ENCODE results near the gene FAM236A. TPM values are rescaled to one million over a fixed set of nuclear protein-coding genes. Genes with fewer than 3 reads are reported as not detected.
"Not testable (repeated sequence)": the region's sequence is repeated elsewhere in the genome, so short reads cannot be mapped to it uniquely, and the experiment has no call there.

FAM236A gene
- not detected in 2 replicates for total RNA-seq

DNA sequence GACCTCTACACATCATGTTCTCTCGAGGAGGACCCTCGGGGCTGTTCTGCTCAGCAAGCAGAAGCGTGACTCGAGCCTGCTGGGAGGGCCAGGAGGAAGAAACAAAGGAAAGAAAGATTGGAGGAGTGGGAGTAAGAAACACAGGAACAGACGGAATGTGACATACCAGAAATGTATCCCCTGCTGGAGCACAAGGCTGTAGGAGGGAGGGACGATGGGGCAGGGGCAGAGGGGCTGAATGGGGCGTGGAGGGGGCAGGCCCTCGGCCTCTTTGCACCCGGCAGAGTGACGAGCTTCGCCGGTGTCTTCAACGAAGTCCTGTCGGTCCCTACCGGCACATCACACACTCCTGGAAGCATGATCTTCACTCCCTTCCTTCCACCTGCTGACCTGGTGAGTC is at the start of gene FAM236A:
TSS of gene FAM236A (plus strand) at position 301 of the 400 bp plus-strand sequence. CDS start at position 358, 57 bp downstream.
- H3K27ac Mint-ChIP-seq; H3K9me3 Mint-ChIP-seq; H3K4me1 Mint-ChIP-seq; H3K36me3 Mint-ChIP-seq (ENCODE audit: low read depth); H3K4me3 Mint-ChIP-seq; DNase-seq; H3K27me3 Mint-ChIP-seq; intact Hi-C loops (cut with micrococcal nuclease): not testable (repeated sequence)

DNA sequence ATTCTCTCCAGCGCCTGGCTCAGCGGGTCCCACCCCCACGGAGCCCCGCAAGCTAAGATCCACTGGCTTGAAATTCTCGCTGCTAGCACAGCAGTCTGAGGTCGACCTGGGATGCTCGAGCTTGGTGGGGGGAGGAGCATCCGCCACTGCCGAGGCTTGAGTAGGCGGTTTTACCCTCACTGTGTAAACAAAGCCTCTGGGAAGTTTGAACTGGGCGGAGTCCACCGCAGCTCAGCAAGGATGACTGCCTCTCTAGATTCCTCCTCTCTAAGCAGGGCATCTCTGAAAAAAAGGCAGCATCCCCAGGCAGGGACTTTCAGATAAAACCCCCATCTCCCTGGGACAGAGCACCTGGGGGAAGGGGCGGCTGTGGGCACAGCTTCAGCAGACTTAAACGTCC is 48.3 kb upstream of the FAM236A start:
- H3K36me3 Mint-ChIP-seq (ENCODE audit: low read depth); H3K4me1 Mint-ChIP-seq; H3K27me3 Mint-ChIP-seq; H3K4me3 Mint-ChIP-seq; intact Hi-C loops (cut with micrococcal nuclease); H3K9me3 Mint-ChIP-seq; DNase-seq; H3K27ac Mint-ChIP-seq: not testable (repeated sequence)

DNA sequence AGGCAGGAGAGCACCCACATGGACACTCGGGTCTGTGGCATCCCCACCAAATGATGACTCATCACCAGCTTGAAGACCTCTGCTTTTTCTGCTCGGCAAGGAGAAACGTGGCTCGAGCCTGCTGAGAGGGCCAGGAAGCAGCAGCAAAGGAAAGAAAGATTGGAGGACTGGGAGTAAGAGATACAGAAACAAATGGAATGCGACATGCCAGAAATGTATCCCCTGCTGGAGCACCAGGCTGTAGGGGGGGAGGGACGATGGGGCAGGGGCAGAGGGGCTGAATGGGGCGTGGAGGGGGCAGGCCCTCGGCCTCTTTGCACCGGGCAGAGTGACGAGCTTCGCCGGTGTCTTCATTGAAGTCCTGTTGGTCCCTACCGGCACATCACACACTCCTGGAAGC is 25.7 kb upstream of the FAM236A start, which contains the start of gene FAM236C:
TSS of gene FAM236C (plus strand) at position 301 of the 400 bp plus-strand sequence. CDS start 100 bp downstream, outside the sequence.
- H3K27me3 Mint-ChIP-seq; H3K36me3 Mint-ChIP-seq (ENCODE audit: low read depth); H3K4me3 Mint-ChIP-seq; H3K4me1 Mint-ChIP-seq; H3K27ac Mint-ChIP-seq; H3K9me3 Mint-ChIP-seq; DNase-seq; intact Hi-C loops (cut with micrococcal nuclease): not testable (repeated sequence)

DNA sequence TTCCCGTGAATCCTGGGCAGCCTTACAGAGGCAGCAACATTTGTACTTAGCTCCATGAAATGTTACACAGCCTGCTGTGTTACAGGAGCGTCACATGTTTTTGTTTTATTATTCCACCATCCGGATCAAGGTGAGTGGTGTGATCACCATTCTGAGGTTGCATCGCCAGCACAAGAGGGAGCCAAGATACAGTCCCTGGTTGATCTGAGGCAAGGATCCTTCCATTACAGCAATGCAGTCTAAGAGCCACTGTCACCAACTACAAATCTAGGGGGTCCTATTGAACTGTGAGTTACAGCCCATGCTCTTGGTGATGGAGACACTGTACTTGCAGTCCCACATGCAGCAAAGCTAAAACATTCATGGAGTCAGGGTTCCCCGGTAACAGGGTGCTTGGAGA is 21.9 kb upstream of the FAM236A start:
- intact Hi-C loops (cut with micrococcal nuclease); H3K4me3 Mint-ChIP-seq; H3K27me3 Mint-ChIP-seq; H3K27ac Mint-ChIP-seq; H3K9me3 Mint-ChIP-seq; H3K36me3 Mint-ChIP-seq (ENCODE audit: low read depth); DNase-seq; H3K4me1 Mint-ChIP-seq: not testable (repeated sequence)

DNA sequence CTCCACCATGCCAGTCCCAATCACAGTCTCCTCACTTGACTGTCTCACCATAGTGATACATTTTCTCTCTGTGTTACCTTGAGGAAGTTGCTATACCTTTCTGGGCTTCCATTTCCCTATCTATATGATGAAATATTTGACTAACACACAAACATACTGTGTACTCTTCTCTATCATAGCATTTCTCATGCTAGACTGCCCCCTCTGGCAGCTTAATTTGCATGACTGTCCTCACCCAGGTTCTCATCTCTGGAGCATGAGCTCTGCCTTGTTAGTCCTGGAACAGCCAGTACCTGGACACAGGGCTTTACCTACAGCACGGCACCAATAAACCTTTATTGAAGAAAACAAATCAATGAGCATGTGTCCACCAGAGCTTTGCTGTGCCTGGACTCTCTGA is 5.7 kb upstream of the FAM236A start:
- H3K9me3 Mint-ChIP-seq; H3K4me1 Mint-ChIP-seq; H3K4me3 Mint-ChIP-seq; H3K27ac Mint-ChIP-seq; intact Hi-C loops (cut with micrococcal nuclease); DNase-seq; H3K36me3 Mint-ChIP-seq (ENCODE audit: low read depth); H3K27me3 Mint-ChIP-seq: not testable (repeated sequence)

DNA sequence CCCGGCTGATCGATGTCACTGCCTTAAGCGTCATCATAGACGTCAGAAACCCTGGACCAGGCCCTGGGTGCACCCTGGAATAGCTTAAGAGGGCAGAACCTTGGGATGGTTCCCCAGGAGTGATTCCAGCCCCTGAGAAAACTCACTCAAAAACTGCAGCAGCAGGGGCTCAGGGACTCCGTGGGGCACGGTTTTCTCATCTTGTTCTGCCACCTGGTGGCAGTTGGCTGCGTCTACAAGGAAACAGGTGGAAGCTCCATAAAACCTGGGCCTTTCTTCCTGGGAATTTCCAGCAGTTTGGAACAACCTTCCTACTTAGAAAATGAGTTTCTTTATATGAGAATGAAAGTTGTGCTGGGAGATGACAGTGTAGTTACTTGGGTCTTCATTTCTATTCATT is 1.6 kb upstream of the FAM236A start:
- H3K9me3 Mint-ChIP-seq; H3K36me3 Mint-ChIP-seq (ENCODE audit: low read depth); H3K4me3 Mint-ChIP-seq; H3K27ac Mint-ChIP-seq; DNase-seq; H3K27me3 Mint-ChIP-seq; intact Hi-C loops (cut with micrococcal nuclease); H3K4me1 Mint-ChIP-seq: not testable (repeated sequence)

DNA sequence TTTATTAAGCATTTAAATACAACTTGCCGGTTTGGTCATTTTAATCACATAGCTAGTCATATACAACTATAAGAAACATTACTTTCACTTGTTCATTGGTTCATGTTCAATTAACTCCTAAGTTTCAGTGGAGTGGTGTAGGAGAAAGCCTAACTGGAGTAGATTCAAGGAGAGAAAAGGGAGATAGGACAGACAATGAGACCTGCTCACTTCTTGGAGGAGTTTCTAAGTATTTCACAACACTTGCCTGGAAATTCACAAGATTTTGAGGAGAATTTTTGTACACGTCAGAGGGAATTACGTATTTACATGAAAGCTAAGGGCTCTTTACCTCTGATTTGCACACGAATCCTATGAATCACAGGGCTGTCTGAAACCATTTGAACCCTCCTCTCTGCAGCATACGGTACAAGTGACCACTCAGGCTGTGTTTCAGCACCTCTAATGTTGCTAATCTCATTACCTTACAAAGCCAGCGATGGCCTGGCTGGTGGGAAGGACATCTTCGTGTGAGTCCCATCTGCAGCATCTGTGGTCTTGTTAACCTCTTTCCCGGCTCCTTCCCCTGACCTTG is 1.0 kb upstream of the FAM236A start:
- intact Hi-C loops (cut with micrococcal nuclease); H3K27ac Mint-ChIP-seq; H3K4me1 Mint-ChIP-seq; H3K36me3 Mint-ChIP-seq (ENCODE audit: low read depth); H3K27me3 Mint-ChIP-seq; H3K9me3 Mint-ChIP-seq; H3K4me3 Mint-ChIP-seq; DNase-seq: not testable (repeated sequence)

DNA sequence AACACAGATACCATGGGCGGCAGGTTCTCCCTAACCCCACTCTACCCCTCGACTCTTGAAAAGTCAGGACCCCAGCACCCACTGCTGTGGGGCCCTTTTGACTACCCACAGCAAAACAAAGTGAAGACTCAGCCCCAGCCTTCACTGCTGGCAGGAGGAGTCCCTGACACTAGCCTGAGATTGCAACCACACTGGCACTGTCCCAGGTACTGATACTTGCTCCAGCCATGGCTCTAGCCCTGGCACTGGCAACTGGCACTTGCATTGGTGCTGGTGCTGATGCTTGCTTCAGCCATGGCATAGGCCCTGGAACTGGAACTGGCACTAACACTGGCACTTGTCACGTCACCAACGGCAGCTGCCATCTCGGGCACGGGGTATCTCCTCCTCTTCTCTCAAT is 4.3 kb downstream of the FAM236A start:
- H3K36me3 Mint-ChIP-seq (ENCODE audit: low read depth); H3K4me3 Mint-ChIP-seq; intact Hi-C loops (cut with micrococcal nuclease); H3K4me1 Mint-ChIP-seq; H3K27ac Mint-ChIP-seq; DNase-seq; H3K9me3 Mint-ChIP-seq; H3K27me3 Mint-ChIP-seq: not testable (repeated sequence)

DNA sequence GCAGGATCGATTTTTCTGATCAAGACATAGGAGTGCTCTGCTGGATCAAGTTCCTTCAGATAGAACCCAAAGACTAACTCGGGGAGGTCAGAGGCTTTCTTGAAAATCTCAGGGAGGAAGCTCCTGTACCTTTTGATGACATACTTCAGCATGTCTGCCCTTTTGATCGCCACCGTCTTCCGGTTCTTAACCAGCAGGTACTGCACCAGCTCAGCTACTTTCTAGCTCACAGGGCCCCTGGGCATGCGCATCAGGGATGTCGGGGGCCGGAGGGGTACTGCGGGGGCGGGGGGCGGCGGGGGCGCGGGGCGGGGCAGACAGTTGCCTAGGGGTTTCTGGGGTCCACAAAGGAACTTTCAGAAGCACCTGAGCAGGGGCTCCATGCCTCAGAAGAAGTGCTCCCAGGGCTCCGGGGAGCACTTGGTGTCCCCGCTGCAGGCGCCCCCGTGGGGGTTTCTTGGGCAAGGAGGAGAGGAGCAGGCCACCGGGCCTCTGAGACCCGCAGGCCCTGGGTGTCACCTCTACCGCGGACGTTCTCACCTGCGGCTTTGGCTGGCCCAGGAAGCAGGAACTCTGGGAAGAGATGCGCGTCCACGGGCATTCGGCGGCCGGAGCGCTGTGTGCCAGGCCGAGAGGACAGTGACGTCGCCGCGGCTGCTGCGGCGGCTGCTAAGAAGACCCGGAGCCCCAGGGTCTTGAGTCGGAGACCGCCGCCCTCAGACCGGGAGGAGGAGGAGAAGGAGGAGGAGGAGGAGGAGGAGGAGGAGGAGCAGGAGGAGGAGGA is 5.2 kb downstream of the FAM236A start:
- DNase-seq; H3K27ac Mint-ChIP-seq; H3K4me3 Mint-ChIP-seq; H3K4me1 Mint-ChIP-seq; intact Hi-C loops (cut with micrococcal nuclease); H3K36me3 Mint-ChIP-seq (ENCODE audit: low read depth); H3K27me3 Mint-ChIP-seq; H3K9me3 Mint-ChIP-seq: not testable (repeated sequence)

DNA sequence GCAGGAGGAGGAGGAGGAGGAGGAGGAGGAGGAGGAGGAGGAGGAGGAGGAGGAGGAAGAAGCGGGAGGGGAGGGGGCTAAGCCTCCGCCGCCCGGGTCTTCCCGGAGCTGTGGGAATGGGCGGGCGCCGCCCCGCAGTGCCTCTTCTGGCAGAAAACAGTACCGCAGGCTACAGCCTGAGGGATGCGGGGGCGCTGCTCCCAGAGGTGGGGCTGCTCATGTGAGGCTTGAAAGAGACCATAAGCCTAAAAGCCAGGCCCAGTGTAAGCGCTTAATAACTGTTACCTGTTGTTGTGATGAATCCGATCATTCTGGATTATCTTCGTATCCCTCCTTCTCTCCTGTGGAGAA is 5.8 kb downstream of the FAM236A start, which contains the start of gene DMRTC1:
TSS of gene DMRTC1 (minus strand) at position 19 of the 351 bp plus-strand sequence. CDS start 68,143 bp downstream, outside the sequence.
- H3K27ac Mint-ChIP-seq; intact Hi-C loops (cut with micrococcal nuclease); H3K27me3 Mint-ChIP-seq: not testable (repeated sequence)

DNA sequence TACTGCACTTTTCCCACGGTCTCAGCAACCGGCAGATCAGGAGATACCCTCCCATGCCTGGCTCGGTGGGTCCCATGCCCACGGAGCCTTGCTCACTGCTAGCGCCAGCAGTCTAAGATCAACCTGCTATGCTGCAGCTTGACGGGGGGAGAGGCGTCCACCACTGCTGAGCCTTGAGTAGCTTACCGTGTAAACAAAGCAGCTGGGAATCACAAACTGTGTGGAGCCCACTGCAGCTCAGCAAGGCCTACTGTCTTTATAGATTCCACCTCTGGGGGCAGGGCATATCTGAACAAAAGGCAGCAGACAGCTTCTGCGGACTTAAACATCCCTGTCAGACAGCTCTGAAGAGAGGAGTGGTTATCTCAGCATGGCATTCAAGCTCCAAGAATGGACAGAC is 22.0 kb downstream of the FAM236A start:
- H3K27me3 Mint-ChIP-seq; H3K27ac Mint-ChIP-seq; intact Hi-C loops (cut with micrococcal nuclease): not testable (repeated sequence)

More for the DNA sequence above, 5.8 kb downstream of the FAM236A start, which contains the start of gene DMRTC1:
- not testable (repeated sequence) for H3K9me3 Mint-ChIP-seq; H3K36me3 Mint-ChIP-seq (ENCODE audit: low read depth); DNase-seq; H3K4me1 Mint-ChIP-seq; H3K4me3 Mint-ChIP-seq

DNA sequence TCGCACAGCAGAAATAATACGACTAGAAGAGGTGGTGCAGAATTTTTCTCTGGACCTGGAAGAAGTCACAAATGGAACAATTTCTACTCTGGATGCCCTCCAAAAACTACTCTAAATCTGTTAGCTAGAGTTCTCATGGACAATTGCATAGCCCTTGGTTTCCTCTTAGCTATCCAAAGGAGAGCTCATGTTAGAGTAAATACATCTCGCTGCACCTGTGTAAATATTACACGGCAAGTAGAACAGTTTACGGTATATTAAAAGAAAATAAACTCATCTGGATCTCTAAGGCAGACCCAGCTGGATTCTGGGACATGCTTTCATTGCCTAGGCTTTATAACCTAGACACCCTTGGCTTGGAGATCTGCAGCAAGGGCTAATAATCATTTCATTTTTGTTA is 33.9 kb downstream of the FAM236A start:
- DNase-seq; H3K4me1 Mint-ChIP-seq; H3K9me3 Mint-ChIP-seq; H3K27me3 Mint-ChIP-seq; H3K4me3 Mint-ChIP-seq; intact Hi-C loops (cut with micrococcal nuclease); H3K27ac Mint-ChIP-seq; H3K36me3 Mint-ChIP-seq (ENCODE audit: low read depth): not testable (repeated sequence)

More for the DNA sequence above, 22.0 kb downstream of the FAM236A start:
- not testable (repeated sequence) for H3K36me3 Mint-ChIP-seq (ENCODE audit: low read depth); DNase-seq; H3K4me1 Mint-ChIP-seq; H3K4me3 Mint-ChIP-seq; H3K9me3 Mint-ChIP-seq

DNA sequence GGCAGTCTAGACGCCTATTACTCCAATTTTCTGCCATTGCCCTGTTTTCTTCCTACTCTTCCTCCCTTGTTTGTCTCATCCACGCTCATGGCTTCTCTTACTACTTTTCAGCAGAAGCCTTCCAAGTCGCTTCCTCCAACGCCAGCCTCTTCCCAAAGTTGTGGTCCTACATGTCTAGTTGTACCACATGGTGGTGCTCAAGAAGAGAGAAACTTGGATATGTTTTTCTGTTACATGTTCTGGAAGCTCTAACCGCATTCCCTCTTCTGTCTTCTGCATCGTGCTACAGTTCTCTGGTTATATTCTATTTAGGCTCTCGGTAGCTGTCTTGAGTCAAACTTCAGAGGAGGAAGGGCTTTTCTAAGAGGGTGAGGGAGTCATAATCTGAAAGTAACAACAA is 36.9 kb downstream of the FAM236A start:
- H3K9me3 Mint-ChIP-seq; H3K4me3 Mint-ChIP-seq; intact Hi-C loops (cut with micrococcal nuclease); H3K36me3 Mint-ChIP-seq (ENCODE audit: low read depth); H3K4me1 Mint-ChIP-seq; H3K27me3 Mint-ChIP-seq; DNase-seq; H3K27ac Mint-ChIP-seq: not testable (repeated sequence)

DNA sequence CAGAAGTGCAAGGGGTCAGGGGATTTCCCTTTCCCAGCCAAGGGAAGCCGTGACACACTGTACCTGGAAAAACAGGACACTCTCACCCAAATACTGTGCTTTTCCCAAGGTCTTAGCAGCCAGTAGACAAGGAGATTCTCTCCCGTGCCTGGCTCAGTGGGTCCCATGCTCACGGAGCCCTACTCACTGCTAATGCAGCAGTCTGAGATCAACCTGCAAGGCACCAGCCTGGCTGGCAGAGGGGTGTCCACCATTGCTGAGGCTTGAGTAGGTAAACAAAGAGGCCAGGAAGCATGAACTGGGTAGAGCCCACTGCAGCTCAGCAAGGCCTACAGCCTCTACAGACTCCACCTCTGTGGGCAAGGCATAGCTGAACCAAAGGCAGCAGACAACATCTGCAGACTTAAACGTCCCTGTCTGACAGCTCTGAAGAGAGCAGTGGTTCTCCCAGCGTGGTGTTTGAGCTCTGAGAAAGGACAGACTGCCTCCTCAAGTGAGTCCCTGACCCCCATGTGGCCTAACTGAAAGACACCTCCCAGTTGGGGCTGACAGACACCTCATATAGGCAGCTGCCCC is 43.0 kb downstream of the FAM236A start:
- intact Hi-C loops (cut with micrococcal nuclease); H3K4me3 Mint-ChIP-seq: not testable (repeated sequence)

More for the DNA sequence above, 43.0 kb downstream of the FAM236A start:
- not testable (repeated sequence) for DNase-seq; H3K9me3 Mint-ChIP-seq; H3K27ac Mint-ChIP-seq; H3K4me1 Mint-ChIP-seq; H3K27me3 Mint-ChIP-seq; H3K36me3 Mint-ChIP-seq (ENCODE audit: low read depth)

All from activated CD4-positive, alpha-beta T cell treated with anti-CD3 and anti-CD28 coated beads, Interleukin-2, amount 10 ng/mL, durations not matched to agents 24 days and 14 days (primary cell).